ENCODE data around the gene SPSB2.
"Not testable (repeated sequence)": the region's sequence is repeated elsewhere in the genome, so short reads cannot be mapped to it uniquely, and the experiment has no call there.

The SPSB2 gene

GRCh38 chr12:6899837-6900519 is 26.9 kb upstream of the SPSB2 start:
- no peak for DNase-seq

GRCh38 chr12:6899427-6899826 is 26.3 kb upstream of the SPSB2 start:
- no peak for DNase-seq

GRCh38 chr12:6896846-6897435 is 23.8 kb upstream of the SPSB2 start:
- no peak for DNase-seq

GRCh38 chr12:6894321-6894720 is 21.2 kb upstream of the SPSB2 start:
- DNase-seq, result no peak

GRCh38 chr12:6892683-6893082 is 19.6 kb upstream of the SPSB2 start:
- not testable (repeated sequence) for DNase-seq

- no peak for DNase-seq
These were observed 18.5 kb upstream of the SPSB2 start for GRCh38 chr12:6891646-6892001.

GRCh38 chr12:6890789-6891645 is 17.9 kb upstream of the SPSB2 start:
- DNase-seq, result peak; percentile 91

- DNase-seq, result not testable (repeated sequence)
These were observed 16.9 kb upstream of the SPSB2 start for GRCh38 chr12:6889775-6890573.

- DNase-seq, result not testable (repeated sequence)
These were observed 15.7 kb upstream of the SPSB2 start for GRCh38 chr12:6888794-6889193.

GRCh38 chr12:6888360-6888759 is 15.3 kb upstream of the SPSB2 start:
- DNase-seq, result no peak

- no peak for DNase-seq
These were observed 14.4 kb upstream of the SPSB2 start for GRCh38 chr12:6887460-6887859.

- DNase-seq, result not testable (repeated sequence)
These were observed 13.3 kb upstream of the SPSB2 start for GRCh38 chr12:6886206-6886999.

- no peak for DNase-seq
These were observed 11.4 kb upstream of the SPSB2 start for GRCh38 chr12:6884539-6884938.

- DNase-seq, result no peak
These were observed 10.6 kb upstream of the SPSB2 start for GRCh38 chr12:6883683-6884082.

GRCh38 chr12:6883252-6883651 is 10.1 kb upstream of the SPSB2 start:
- no peak for DNase-seq

GRCh38 chr12:6879824-6880223 is 6.7 kb upstream of the SPSB2 start:
- DNase-seq, result not testable (repeated sequence)

GRCh38 chr12:6874015-6874368 is 889 bp upstream of the SPSB2 start:
- DNase-seq, result not testable (repeated sequence)

GRCh38 chr12:6872073-6873048 is 742 bp downstream of the SPSB2 start:
- DNase-seq, result peak; percentile 62

GRCh38 chr12:6871052-6871957 is 1.8 kb downstream of the SPSB2 start:
- peak; percentile 60 for DNase-seq

- DNase-seq, result not testable (repeated sequence)
These were observed 2.8 kb downstream of the SPSB2 start for GRCh38 chr12:6870304-6870703.

Data from NCI-H226 (cell line).